ENCODE measurements around the gene TRIM24.
"Not testable (repeated sequence)": the region's sequence is repeated elsewhere in the genome, so short reads cannot be mapped to it uniquely, and the experiment has no call there.

The TRIM24 gene

DNA sequence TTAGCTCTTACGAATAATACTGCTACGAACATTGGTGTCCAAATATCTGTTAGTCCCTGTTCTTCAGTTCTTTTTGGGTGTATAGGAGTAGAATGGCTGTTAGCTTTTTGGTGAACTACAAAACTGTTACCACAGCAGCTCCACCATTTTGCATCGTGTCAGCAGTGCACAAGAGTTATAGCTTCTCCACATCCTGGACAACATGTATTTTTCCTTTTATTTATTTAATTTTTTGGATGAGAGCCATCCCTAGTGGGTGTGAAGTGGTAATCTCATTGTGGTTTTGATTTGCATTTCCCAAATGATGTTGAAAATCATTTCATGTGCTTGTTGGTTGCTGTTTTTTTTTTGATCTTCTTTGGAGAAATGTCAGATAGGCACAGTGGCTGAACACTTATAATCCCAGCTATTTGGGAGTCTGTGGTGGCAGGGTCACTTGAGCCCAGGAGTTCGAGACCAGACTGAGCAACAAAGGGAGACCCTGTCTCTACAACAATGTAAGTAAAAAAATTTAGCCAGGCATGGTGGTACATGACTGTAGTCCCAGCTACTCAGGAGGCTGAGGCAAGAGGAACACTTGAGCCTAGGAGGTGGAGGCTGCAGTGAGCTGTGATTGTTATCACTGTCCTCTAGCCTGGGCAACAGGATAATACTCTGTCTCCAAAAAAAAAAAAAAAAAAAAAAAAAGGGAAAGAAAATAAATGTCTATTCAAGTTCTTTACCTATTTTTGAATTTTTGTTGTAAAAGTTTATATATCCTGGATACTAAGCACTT, 31.7 kb downstream of the TRIM24 start:
- FAIRE-seq (no peak), DNase-seq (ENCODE audit: insufficient read length, low spot score) (no peak)

DNA sequence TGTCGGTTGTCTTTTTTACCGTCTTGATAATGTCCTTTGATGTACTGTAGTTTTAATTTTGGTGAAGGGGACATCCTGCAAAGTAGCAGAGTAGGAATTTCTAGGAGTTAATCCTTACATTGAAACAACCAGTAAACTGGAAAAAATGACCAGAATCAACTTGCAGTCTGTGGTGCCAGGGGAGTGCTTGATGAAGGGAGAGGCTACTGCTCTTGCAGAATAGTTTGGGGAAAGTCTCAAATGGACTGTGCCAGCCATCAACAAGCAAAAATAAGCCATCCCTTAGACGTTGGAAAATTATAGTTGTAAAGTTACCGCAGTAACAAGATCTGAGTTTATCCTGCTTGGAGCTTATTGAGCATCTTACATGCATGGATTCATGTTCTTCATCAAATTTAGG, 32.4 kb downstream of the TRIM24 start:
- FAIRE-seq (no peak), DNase-seq (ENCODE audit: insufficient read length, low spot score) (no peak)

DNA sequence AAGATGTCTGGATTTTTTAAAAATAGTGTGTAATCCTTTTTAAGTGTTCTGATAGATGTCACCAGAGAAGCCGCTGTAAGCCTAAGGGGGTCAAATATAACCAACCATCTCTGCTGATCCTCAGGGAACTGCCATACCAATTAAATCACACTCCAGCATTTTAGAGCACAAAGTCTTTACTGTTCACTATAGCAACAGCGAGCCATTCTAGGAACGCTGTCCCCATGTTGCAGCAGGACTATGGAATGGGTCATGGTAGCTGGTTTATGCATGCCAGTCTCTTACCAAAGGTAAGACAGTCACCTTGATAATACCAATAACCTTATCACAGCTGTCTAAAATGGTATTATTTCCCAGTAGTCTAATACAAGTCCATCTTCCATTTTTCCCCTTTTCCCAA, 33.5 kb downstream of the TRIM24 start:
- DNase-seq (ENCODE audit: insufficient read length, low spot score) (no peak), FAIRE-seq (no peak)

DNA sequence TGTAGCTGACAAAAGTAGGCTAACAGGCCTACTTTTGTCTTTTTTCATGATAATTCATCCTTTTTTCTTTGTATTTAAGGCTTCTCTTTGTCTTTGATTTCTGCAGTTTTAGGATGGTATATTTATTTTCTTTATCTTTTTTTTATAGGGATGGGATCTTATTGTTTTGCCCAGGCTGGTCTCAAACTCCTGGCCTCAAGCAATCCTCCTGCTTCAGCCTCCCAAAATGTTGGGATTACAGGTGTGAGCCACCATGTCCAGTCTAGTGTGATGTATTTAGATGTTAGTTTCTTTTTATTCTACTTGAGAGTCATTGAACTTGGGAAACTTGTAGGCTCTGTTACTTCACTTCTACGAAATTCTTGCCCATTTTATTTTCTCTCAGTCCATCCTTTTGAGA, 35.4 kb downstream of the TRIM24 start:
- DNase-seq (ENCODE audit: insufficient read length, low spot score) (no peak), FAIRE-seq (no peak)

DNA sequence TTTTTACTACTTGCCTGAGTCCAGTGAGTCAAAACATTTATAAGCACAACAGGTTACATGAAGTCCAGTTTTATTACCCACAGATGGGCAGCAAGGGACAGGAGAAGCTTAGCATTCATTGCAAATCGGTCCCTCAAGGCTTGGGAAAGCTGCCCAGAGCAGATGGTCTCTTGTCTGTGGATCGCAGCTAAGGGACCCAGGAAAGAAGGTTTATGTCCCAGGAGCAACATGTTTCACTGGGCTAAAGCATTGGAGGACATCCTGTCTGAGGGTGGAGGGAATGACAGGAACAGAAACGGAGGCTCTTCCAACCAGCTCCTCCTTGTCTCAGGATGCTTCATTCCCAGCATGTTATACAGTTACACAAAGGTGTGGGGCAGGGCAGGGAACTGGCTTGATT, 39.3 kb downstream of the TRIM24 start:
- FAIRE-seq (no peak), DNase-seq (ENCODE audit: insufficient read length, low spot score) (no peak)

DNA sequence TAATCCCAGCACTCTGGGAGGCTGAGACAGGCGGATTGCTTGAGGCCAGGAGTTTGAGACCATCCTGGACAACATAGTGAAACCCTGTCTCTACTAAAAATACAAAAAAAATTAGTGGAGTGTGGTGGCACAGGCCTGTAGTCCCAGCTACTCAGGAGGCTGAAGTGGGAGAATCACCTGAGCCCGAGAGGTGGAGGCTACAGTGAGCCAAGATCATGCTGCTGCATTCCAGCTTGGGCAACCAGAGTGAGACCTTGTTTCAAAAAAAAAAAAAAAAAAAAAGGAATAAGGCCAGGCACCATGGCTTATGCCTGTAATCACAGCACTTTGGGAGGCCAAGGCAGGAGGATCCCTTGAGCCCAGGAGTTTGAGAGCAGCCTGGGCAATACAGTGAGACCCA, 40.2 kb downstream of the TRIM24 start:
- not testable (repeated sequence) for FAIRE-seq; DNase-seq (ENCODE audit: insufficient read length, low spot score)

DNA sequence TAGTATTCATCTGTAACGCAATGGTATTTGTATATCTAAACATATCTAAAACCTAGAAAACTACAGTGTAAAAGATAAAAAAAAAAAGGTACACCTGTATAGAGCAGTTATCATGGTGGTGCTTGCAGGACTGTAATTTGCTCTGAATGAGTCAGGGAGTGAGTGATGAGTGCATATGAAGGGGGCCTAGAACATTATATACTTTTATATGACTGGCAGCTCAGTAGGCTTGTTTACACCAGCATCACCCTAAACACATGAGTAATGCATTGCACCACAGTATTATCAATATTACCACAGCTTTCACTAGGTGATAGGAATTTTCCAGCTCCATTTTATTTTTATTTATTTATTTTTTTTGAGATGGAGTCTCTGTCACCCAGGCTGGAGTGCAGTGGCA, 40.8 kb downstream of the TRIM24 start:
- DNase-seq (ENCODE audit: insufficient read length, low spot score), result no peak
- no peak for FAIRE-seq

DNA sequence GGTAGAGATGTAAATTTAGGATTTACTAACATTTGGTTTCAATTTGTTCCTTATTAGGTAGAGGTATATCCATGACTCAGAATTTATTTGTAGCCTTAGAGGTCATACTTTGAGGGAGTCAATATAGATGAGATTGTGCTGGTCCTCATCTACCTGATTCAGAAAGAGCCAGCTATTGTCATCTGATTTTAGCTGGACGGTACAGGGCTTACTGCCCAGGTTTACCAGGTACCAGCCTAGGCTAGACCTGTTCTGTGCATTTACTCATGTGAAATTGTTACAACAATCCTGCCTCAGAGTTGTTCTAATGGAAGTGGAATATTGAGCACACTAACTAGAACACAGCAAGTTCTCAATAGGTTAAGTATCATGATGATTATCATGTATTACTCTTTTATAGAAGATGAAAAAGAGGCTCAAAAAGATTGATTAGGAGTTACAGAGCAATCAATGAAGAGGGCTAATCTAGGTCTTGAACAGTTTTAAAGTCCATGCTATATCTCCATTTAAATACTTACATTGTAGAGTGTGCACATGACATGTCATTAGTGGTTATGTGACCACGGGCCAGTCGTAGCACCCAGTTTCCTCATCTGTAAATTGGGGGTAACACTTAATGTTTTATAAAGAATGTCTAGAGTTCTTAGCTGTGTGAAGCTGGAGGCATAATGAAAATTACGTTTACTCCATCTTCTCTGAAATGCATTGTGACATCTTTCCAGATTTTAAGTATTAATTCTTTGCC, 42.1 kb downstream of the TRIM24 start:
- FAIRE-seq (no peak), DNase-seq (ENCODE audit: insufficient read length, low spot score) (no peak)

DNA sequence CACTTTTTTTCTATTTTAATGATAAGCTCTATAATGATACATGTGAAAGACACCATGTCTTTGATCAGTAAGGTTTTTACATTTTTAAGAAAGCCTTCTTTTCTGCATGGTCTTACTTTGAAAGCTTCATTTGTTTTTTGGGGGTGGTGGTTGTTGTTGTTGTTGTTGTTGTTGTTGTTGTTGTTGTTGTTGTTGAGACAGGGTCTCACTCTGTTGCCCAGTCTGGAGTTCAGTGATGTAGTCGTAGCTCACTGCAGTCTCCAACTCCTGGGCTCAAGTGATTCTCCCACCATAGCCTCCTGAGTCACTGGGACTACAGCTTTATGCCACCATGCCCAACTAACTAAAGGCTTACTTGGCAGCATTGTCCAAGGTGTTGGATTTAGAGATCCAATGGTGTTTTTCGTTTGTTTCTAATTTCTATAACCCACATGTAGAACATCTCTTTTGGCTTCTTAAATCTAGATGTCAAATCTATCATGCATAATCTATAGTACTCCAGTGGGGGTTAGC, 45.4 kb downstream of the TRIM24 start:
- FAIRE-seq (no peak), DNase-seq (ENCODE audit: insufficient read length, low spot score) (no peak)

DNA sequence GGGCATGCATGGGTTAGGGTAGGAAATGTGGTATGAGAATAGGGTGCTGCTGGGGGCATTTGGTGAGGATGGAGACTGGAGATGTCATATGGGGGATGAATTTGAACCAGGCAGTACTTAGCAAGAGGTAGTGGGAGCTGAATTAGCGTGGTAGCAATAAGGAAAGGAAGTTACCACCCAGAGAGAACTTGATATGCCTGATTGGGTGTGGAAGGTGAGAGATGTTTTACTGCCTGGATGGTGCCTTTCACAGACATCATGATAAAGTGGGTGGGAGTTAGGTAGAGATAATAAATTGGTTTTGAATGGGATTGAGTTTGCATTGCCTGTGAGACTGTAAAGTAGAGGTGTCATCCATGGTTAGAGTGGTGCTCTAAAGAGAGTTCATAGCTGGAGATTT, 46.7 kb downstream of the TRIM24 start:
- FAIRE-seq, result no peak
- no peak for DNase-seq (ENCODE audit: insufficient read length, low spot score)

DNA sequence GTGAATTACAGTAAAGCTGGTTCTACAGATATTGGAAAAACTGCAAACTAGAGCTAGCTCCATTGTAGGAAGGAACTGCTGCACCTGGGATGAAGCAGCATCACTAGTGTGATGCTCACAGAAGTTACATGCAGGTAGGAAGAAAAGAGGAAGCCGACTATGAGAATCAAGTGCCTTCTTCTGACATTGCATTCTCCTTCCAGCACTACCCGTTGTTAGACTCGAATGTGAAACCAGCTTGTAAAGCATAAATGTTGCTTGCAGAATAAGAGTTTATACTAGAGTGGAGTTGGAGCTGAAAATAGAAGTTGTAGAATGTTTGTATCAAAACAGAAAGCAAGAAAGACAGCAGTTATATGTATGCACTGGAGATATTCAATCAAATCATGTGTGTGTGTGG, 49.9 kb downstream of the TRIM24 start:
- DNase-seq (ENCODE audit: insufficient read length, low spot score) (no peak), FAIRE-seq (no peak)

DNA sequence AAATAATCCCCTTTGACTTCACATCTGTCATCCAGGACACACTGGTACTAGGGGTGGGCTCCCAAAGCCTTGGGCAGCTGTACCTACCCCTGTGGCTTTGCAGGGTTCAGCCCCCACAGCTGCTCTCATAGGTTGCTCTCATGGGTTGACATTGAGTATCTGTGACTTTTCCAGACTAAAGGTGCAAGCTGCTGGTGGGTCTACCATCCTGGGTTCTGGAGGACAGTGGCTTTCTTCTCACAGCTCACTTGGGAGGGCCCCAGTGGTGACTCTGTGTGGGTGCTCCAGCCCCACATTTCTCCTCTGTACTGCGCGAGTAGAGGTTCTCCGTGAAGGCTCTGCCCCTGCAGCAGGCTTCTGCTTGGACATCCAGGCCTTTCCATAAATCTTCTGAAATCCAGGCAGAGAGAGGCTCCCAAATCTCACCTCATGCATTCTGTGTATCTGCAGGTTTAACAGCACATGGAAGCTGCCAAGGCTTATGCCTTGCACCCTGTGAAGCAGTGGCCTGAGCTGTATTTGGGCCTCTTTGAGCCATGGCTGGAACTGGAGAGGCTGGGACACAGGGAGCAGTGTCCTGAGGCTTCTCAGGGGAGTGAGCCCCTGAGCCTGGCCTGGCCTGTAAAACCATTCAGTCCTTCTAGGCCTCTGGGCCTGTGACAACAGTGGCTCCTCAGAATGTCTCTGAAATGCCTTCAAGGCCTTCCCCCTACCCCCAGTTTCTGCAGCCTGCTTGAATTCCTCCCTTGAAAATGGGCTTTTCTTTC, 52.2 kb downstream of the TRIM24 start:
- DNase-seq (ENCODE audit: insufficient read length, low spot score), result no peak

DNA sequence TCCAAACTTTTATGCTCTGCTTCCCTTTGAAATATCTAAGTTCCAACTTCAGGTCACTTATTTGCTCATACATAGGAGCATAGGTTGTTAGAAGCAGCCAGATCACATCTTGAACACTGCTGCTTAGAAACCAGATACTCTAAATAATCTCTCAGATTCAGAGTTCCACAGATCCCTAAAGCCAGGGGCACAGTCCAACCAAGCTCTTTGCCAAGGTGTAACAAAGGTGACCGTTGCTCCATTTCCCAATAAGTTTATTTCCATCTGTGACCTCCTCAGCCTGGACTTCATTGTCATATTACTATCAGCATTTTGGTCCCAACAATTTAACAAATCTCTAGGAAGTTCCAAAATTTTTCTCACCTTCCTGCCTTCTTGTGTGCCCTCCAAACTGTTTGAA, 52.8 kb downstream of the TRIM24 start:
- FAIRE-seq, result no peak
- DNase-seq (ENCODE audit: insufficient read length, low spot score), result no peak

More for the DNA sequence above, 52.2 kb downstream of the TRIM24 start:
- no peak for FAIRE-seq

DNA sequence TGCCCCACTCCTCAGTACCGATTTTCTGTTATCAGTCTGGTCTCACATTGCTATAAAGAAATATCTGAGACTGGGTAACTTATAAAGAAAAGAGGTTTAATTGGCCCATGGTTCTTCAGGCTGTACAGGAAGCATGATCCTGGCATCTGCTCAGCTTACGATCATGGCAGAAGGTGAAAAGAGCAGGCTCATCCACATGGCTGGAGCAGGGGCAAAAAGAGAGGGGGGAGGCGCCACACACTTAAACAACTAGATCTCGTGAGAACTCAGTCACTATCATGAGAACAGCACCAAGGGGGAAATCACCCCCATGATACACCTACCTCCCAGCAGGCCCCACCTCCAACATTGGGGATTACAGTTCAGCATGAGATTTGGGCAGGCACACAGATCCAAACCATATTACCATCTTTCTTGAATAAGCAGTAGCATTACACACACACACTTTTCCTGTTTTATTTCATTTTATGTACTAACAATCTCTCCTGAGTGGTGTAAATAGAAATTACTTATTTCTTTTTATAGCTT, 53.3 kb downstream of the TRIM24 start:
- no peak for DNase-seq (ENCODE audit: insufficient read length, low spot score)
- FAIRE-seq, result no peak

DNA sequence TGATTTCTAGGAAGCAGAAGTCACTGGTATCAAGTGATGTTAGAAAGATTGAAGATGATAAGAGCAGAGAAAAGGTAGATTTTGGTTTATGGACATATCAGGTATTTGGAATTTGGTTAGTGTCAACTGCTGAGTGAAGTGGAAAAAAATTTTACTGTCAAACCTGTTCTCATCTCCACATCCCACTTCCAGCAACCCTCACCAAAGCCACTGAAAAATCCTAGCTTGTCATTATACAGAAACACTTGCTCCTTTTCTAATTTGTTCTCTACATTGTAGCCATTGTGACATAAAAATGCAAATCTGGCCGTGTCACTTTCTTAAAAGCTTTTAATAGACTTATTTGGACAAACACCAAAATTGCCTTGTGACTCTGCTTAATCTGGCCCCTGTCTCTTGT, 54.0 kb downstream of the TRIM24 start:
- no peak for DNase-seq (ENCODE audit: insufficient read length, low spot score)
- FAIRE-seq, result no peak

DNA sequence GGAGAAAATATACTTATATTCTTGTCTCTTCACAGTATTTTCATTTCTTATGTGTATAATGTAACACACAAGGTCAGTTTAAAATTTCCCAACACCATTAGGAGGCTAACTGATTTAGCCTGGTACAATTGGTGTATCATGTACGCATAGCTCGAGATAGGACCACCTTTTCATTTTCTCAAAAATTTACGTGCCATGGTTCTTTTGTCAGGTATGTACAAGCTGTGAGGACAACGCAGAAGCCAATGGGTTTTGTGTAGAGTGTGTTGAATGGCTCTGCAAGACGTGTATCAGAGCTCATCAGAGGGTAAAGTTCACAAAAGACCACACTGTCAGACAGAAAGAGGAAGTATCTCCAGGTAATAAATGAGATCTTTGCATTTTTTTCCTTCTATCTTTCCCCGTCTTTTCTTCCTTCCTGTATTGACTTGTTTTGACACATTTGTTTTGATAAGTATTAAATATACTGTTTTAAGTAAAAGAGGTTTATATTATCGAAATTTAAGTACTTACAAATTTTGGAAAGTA, 55.0 kb downstream of the TRIM24 start:
- FAIRE-seq (no peak), DNase-seq (ENCODE audit: insufficient read length, low spot score) (no peak)

DNA sequence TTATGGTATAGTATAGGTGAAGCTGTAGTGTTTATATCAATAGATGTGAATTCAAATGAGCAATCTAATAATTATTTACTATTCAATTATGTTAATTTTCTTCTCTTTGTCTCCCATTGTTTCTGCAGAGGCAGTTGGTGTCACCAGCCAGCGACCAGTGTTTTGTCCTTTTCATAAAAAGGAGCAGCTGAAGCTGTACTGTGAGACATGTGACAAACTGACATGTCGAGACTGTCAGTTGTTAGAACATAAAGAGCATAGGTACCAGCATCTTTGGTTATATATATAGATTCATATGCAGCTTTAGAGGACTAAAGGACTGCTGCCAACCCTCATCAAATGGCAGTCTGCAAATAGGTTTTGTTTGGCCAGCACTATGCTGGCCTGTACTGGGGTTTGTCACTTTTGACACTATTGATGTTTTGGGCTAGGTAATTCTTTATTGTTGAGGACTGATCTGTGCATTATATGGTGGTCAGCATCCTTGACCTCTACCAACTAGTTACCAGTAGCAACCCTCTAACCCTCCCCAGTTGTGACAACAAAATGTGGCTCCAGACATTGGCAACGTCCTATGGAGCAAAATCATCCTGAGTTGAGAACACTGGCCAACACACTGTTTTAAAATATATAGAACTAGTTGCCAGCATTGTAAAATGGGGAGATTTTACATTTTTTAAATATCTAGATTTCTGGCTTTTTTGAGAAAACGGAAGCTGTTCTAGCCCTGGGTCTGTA, 59.2 kb downstream of the TRIM24 start:
- DNase-seq (ENCODE audit: insufficient read length, low spot score) (no peak), FAIRE-seq (no peak)

DNA sequence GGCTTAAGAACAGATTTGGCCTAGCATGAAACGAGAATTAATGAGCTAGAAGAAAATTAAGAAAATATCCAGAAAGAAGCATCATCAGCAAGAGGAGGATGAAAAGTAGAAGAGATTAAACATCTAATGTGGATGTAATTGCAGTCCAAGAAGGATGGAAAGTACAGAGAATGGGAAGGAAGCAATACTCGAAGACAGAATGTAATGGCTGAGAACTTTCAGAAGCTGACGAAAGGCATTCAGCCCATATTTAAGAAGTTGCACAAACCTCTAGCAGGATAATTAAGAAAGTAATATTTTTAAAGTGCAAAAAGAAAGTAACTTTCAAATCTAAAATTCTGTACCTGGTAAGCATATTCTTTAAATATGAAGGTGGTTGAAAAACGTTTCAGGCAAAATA, 60.7 kb downstream of the TRIM24 start:
- no peak for DNase-seq (ENCODE audit: insufficient read length, low spot score)
- no peak for FAIRE-seq

DNA sequence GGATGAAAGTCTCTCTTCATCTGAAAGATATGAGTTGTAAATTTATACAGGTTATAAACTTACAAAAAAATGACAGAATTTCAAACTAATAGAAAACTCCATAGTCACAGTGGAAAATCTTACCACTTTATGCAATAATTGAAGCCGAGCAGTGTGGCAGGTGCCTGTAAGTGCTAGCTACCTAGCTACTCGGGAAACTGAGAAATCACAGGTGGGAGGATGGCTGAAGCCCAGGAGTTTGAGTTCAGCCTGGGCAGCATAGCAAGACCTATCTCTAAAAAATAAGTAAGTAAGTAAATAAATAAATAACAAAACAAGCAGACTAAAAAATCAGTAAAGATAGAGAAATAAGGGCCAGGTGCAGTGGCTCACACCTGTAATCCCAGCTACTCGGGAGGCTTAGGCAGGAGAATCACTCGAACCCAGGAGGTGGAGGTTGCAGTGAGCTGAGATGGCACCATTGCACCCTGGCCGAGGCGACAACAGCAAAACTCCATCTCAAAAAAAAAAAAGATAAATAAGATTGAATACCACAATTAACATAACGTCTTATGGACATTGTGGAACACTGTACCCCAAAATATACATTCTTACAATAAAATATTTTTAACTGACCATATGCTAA, 61.9 kb downstream of the TRIM24 start:
- no peak for DNase-seq (ENCODE audit: insufficient read length, low spot score)
- no peak for FAIRE-seq

DNA sequence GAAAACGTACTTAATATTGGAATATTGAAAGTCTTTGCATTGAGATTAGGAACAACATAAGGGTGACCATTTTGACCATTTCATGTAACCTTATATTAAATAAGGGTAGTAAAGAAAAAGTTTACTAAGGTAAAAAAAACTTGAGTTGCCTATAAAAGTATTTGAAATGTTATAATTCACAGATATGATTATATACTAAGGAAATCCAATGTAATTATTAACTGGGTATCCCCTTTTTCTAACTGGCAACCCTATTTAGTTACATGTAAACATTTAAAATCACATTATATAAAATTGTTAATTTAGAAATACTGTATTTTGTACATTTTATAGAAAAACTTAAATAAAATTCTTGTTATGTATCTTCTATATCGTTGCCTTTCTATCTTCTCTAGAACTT, 64.2 kb downstream of the TRIM24 start:
- DNase-seq (ENCODE audit: insufficient read length, low spot score), result no peak
- no peak for FAIRE-seq

Measured in HTR-8/SVneo (cell line).